SK-N-SH (cell line): Measurements from ENCODE around the gene WDTC1. TPM values are rescaled to one million over a fixed set of nuclear protein-coding genes. Genes with fewer than 3 reads are reported as not detected.

ENCODE experiments used
- CTCF ChIA-PET: fragments of 300-600, 350-600 bp; formaldehyde crosslinking; extraction: SDS; loops from one replicate; lab custom pipeline; 2021; lab: Yijun Ruan, JAX
- POLR2A ChIA-PET: fragments of 350-600 bp; sonication (Branson Sonifier 250); formaldehyde crosslinking; extraction: SDS; loops from one replicate; lab custom pipeline; 2020; ENCODE audit warnings: antibody characterized with exemption, inconsistent platforms; lab: Yijun Ruan, JAX
- DNase-seq: peaks from one replicate; pipeline ENCODE4 v3.0.0; 2012
- H2AFZ ChIP-seq: fragments of 200-600 bp; sonication (generic); 2 replicates; pipeline ENCODE4 v1.8.1; 2016; ENCODE audit warnings: antibody characterized with exemption, mild to moderate bottlenecking, low read depth
- H3F3A ChIP-seq: fragments of 200-600 bp; sonication (generic); replicated peaks from 2 replicates; pipeline ENCODE3; 2016; ENCODE audit warnings: antibody characterized with exemption, mild to moderate bottlenecking; ENCODE audit not compliant: insufficient read depth
- H3K27ac ChIP-seq, 2 experiments: fragments of 200-500 bp in 1 of 2; fragments of 200-600 bp in 1 of 2; sonication (Bioruptor generic) in 1 of 2; sonication (generic), shearing (Covaris generic) in 1 of 2; 2 replicates each; pipeline versions ENCODE4 v1.5.1 to v1.6.1; 2014 to 2016; ENCODE audit warnings: low read depth in 2 of 2, inconsistent platforms in 1 of 2, low read length in 1 of 2, mild to moderate bottlenecking in 1 of 2, mixed read lengths in 1 of 2
- H3K27me3 ChIP-seq: fragments of 200-600 bp; sonication (generic), shearing (Covaris generic); 2 replicates; pipeline ENCODE4 v1.6.1; 2016; ENCODE audit warnings: mixed run types; ENCODE audit not compliant: insufficient read depth
- H3K36me3 ChIP-seq, 2 experiments: fragments of 200-500 bp in 1 of 2; fragments of 200-600 bp in 1 of 2; sonication (Bioruptor generic) in 1 of 2; sonication (generic) in 1 of 2; replicated peaks in 1 of 2; 2 replicates each; pipeline versions ENCODE3 to v1.5.1; 2014 to 2016; ENCODE audit warnings: low read length in 1 of 2, mild to moderate bottlenecking in 1 of 2; ENCODE audit not compliant: insufficient read depth in 2 of 2, control insufficient read depth in 1 of 2
- H3K4me1 ChIP-seq, 2 experiments: fragments of 200-500 bp in 1 of 2; fragments of 200-600 bp in 1 of 2; sonication (Bioruptor generic) in 1 of 2; sonication (generic), shearing (Covaris generic) in 1 of 2; 2 replicates each; pipeline versions ENCODE4 v1.5.1 to v1.6.1; 2014 to 2016; ENCODE audit warnings: low read depth in 1 of 2, low read length in 1 of 2, mixed run types in 1 of 2; ENCODE audit not compliant: insufficient read depth in 2 of 2, control insufficient read depth in 1 of 2
- H3K4me2 ChIP-seq: fragments of 200-600 bp; sonication (generic), shearing (Covaris generic); 2 replicates; pipeline ENCODE4 v1.6.1; 2017; ENCODE audit warnings: mixed run types
- H3K4me3 ChIP-seq, 2 experiments: fragments of 200-500 bp in 1 of 2; fragments of 200-600 bp in 1 of 2; sonication (Bioruptor generic) in 1 of 2; sonication (generic), shearing (Covaris generic) in 1 of 2; 2 replicates each; pipeline versions ENCODE4 v1.5.1 to v1.8.1; 2014 to 2016; ENCODE audit warnings: low read depth in 2 of 2, inconsistent platforms in 1 of 2, low read length in 1 of 2, mild to moderate bottlenecking in 1 of 2, mixed read lengths in 1 of 2, moderate library complexity in 1 of 2
- H3K79me2 ChIP-seq: fragments of 200-600 bp; sonication (generic); 2 replicates; pipeline ENCODE4 v1.8.1; 2017; ENCODE audit warnings: mild to moderate bottlenecking; ENCODE audit not compliant: insufficient read depth
- H3K9ac ChIP-seq: fragments of 200-600 bp; sonication (generic); 2 replicates; pipeline ENCODE4 v1.6.1; 2017; ENCODE audit warnings: mixed run types
- H3K9me2 ChIP-seq: fragments of 200-600 bp; sonication (generic); 2 replicates; pipeline ENCODE4 v1.6.1; 2017; ENCODE audit warnings: mixed run types
- H3K9me3 ChIP-seq: fragments of 200-600 bp; sonication (generic); 2 replicates; pipeline ENCODE4 v1.6.1; 2017; ENCODE audit warnings: mixed run types, mild to moderate bottlenecking, moderate library complexity
- H4K20me1 ChIP-seq: fragments of 200-600 bp; sonication (generic); 2 replicates; pipeline ENCODE4 v1.6.1; 2017; ENCODE audit warnings: mild to moderate bottlenecking, mixed run types; ENCODE audit not compliant: insufficient read depth
- CHD2 ChIP-seq: fragments of 150-350 bp; IDR thresholded peaks from 2 replicates; pipeline ENCODE4 v1.6.1; 2018; ENCODE audit warnings: low read length; ENCODE audit not compliant: partially characterized antibody
- EP300 ChIP-seq, 2 experiments: IDR thresholded peaks; 2 replicates each; pipeline versions ENCODE4 v1.4.0 to v1.6.1; 2012; ENCODE audit warnings: borderline replicate concordance in 1 of 2, low read depth in 1 of 2, low read length in 1 of 2
- FOSL2 ChIP-seq: IDR thresholded peaks from 2 replicates; pipeline ENCODE4 v1.4.0; 2012; ENCODE audit warnings: low read depth, mild to moderate bottlenecking, moderate library complexity, borderline replicate concordance
- GABPA ChIP-seq: IDR thresholded peaks from 2 replicates; pipeline ENCODE4 v1.4.0; 2012; ENCODE audit warnings: low read depth, mild to moderate bottlenecking
- GATA2 ChIP-seq: sonication (generic); formaldehyde crosslinking; IDR thresholded peaks from 2 replicates; pipeline ENCODE4 v1.5.0; 2020; ENCODE audit warnings: mild to moderate bottlenecking, missing genetic modification reagents
- IRF3 ChIP-seq: fragments of 150-350 bp; IDR thresholded peaks from 2 replicates; pipeline ENCODE4 v1.6.1; 2016; ENCODE audit warnings: mild to moderate bottlenecking, low read depth, low read length
- JUND ChIP-seq: IDR thresholded peaks from 2 replicates; pipeline ENCODE4 v1.4.0; 2012
- MAX ChIP-seq: IDR thresholded peaks from 2 replicates; pipeline ENCODE4 v1.4.0; 2012; ENCODE audit warnings: low read depth
- MXI1 ChIP-seq: IDR thresholded peaks from 2 replicates; pipeline ENCODE4 v1.6.1; 2012; ENCODE audit warnings: mild to moderate bottlenecking, low read depth, low read length, improper control_type of control experiment
- NRF1 ChIP-seq: IDR thresholded peaks from 2 replicates; pipeline ENCODE4 v1.6.1; 2012; ENCODE audit warnings: low read depth, mild to moderate bottlenecking, low read length
- PBX3 ChIP-seq: IDR thresholded peaks from 2 replicates; pipeline ENCODE4; 2012
- RAD21 ChIP-seq: IDR thresholded peaks from 2 replicates; pipeline ENCODE4 v1.6.1; 2012; ENCODE audit warnings: mild to moderate bottlenecking, low read length
- RCOR1 ChIP-seq: fragments of 150-350 bp; IDR thresholded peaks from 2 replicates; pipeline ENCODE4 v1.6.1; 2017; ENCODE audit warnings: antibody characterized with exemption, low read length
- RFX5 ChIP-seq: IDR thresholded peaks from 2 replicates; pipeline ENCODE4 v1.6.1; 2012; ENCODE audit warnings: mild to moderate bottlenecking, improper control_type of control experiment, low read length
- RXRA ChIP-seq: IDR thresholded peaks from 2 replicates; pipeline ENCODE4 v1.4.0; 2012; ENCODE audit warnings: low read depth, mild to moderate bottlenecking, borderline replicate concordance
- SMC3 ChIP-seq: IDR thresholded peaks from 2 replicates; pipeline ENCODE4 v1.6.1; 2012; ENCODE audit warnings: low read depth, low read length, improper control_type of control experiment
- TCF12 ChIP-seq: IDR thresholded peaks from 2 replicates; pipeline ENCODE4 v1.4.0; 2012
- USF2 ChIP-seq: fragments of 150-350 bp; IDR thresholded peaks from 2 replicates; pipeline ENCODE4 v1.6.1; 2017; ENCODE audit warnings: antibody characterized with exemption, low read length, low read depth, borderline replicate concordance
- WGBS: methylation state at CpG from one replicate; pipeline ENCODE4 v1.1.6; 2017; ENCODE audit warnings: low lambda C conversion rate; 5-methylcytosine and 5-hydroxymethylcytosine counted together
- polyA plus RNA-seq, 3 experiments: library from polyadenylated mRNA; depleted of rRNA; stranded (reverse); fragments of >200 nt; gene quantifications; 2 replicates each; pipeline ENCODE4 v1.2.3, GENCODE V29; 2012

WDTC1 gene
- polyA plus RNA-seq, 1 of the 3 experiments (the other 2 are of a cell fraction) = 12.0 TPM

GRCh38 chr1:27335506-27336422, 101.3 kb downstream of the WDTC1 start (continued):
- TF ChIP-seq RCOR1 (no peak), PBX3 (no peak), EP300 (IDR thresholded peaks at IDR 0.05; ENCODE audit: borderline replicate concordance in 1 of 2, low read depth in 1 of 2, low read length in 1 of 2) (no peak), USF2 (no peak)

GRCh38 chr1:27336756-27337155, 102.3 kb downstream of the WDTC1 start:
- Histone ChIP-seq H3K4me3 (no peak overlapping the region), H3K4me1 (peaks cover 0 to 8% of the 10 kb centered on the region in 2 experiments; a peak in 1 of 4 replicates), H3K27me3 (no peaks in the 10 kb centered on the region), H3K9me2 (no peaks in the 10 kb centered on the region), H3K79me2 (0 out of 2 replicates have a peak, but pooled peaks cover 3% of the 10 kb centered on the region), H4K20me1 (no peaks in the 10 kb centered on the region), H3K4me2 (no peak overlapping the region), H3F3A (no peaks in the 10 kb centered on the region), H3K27ac (no peak overlapping the region), H3K9ac (no peak overlapping the region), H2AFZ (no peak overlapping the region), H3K36me3 (peaks cover 4 to 39% of the 10 kb centered on the region in 2 experiments), H3K9me3 (no peaks in the 10 kb centered on the region)
- no peak for TF ChIP-seq SMC3
- no peak for TF ChIP-seq IRF3
- no peak for TF ChIP-seq GABPA
- no peak for TF ChIP-seq RXRA
- TF ChIP-seq MAX = no peak
- TF ChIP-seq NRF1 = no peak
- no peak for TF ChIP-seq RFX5
- TF ChIP-seq JUND = no peak
- TF ChIP-seq RAD21 = no peak
- TF ChIP-seq FOSL2 = no peak
- no peak for TF ChIP-seq MXI1
- TF ChIP-seq CHD2 = no peak
- no peak for TF ChIP-seq TCF12
- no peak for TF ChIP-seq GATA2 (CRISPR knock-in tag)
- ChIA-PET POLR2A (interaction anchor here (1.5 kb wide), 1 partner anchor 12 kb away, joined by 5 read pairs; no protein-coding TSS in a partner anchor), CTCF (interaction anchor here (0.8 to 7.4 kb wide), 6 partner anchors 9 to 58 kb away, joined by 3 to 85 read pairs (median 5); no protein-coding TSS in a partner anchor)
- DNase-seq = no peak
- WGBS = 86% methylated on average over 4 of the region's 5 CpGs
